HEK293 (cell line): ENCODE data around the gene APOE.

Experiments used
- ZNF274 ChIP-seq, 2 experiments: fragments of 200-500 bp in 1 of 2; fragments of 450-650 bp in 1 of 2; sonication (Bioruptor generic) in 1 of 2; formaldehyde crosslinking in 1 of 2; IDR thresholded peaks; 2 replicates each; pipeline versions ENCODE4 v1.5.1 to v1.6.1; 2014 to 2016; ENCODE audit warnings: borderline replicate concordance in 1 of 2, inconsistent platforms in 1 of 2, low read length in 1 of 2, missing biosample characterization in 1 of 2, missing genetic modification characterization in 1 of 2
- ZNF324 ChIP-seq: fragments of 450-650 bp; formaldehyde crosslinking; IDR thresholded peaks from 2 replicates; pipeline ENCODE4 v1.5.1; 2016; ENCODE audit warnings: missing biosample characterization, missing genetic modification characterization
- ZNF544 ChIP-seq: fragments of 450-650 bp; formaldehyde crosslinking; IDR thresholded peaks from 2 replicates; pipeline ENCODE4 v1.5.0; 2017; ENCODE audit warnings: missing biosample characterization, missing genetic modification characterization
- TF ChIP-seq, protein P1 (sequence below): fragments of 450-650 bp; formaldehyde crosslinking; IDR thresholded peaks from 2 replicates; pipeline ENCODE4 v1.5.1; 2016; ENCODE audit warnings: missing biosample characterization, missing genetic modification characterization

DNA sequence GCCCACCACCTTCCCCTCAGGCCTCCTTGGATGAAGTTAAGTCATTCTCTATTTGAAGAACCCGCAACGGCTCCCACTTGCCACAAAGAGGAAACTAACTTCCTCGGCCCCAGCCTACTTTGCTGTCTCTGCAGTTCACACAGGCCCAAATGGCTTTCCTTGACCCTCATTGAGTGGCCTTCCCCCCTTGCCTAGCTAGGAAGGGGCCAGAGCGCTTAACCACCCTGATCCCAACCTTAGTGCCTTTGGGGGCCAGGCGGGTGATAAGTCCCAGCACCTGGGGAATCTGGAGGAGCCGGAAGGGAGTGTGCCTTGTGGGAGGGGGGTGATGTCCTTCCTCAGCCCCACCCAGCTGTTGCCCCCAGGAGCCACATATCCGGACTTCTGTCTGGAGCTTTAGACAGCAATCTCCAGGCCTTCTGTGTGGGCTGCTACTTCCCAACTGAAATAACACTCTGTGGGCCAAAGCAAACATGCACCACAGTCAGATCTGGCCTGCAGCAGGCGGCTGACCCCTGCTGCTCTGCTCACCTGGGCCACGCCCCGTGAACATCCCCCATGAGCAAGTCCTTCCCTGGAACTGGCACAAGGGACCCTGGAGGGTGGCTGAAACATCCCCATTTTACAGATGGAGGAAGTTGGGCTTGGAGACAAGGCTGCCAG lies 49.0 kb upstream of the APOE start:
- TF ChIP-seq ZNF274 (IDR thresholded peaks at IDR 0.05; ENCODE audit: low read length) (no peak), ZNF274 (tag by site-specific recombination; IDR thresholded peaks at IDR 0.05; ENCODE audit: borderline replicate concordance) (no peak), ZNF544 (no peak), ZNF324 (no peak)
- TF ChIP-seq, protein P1, sequence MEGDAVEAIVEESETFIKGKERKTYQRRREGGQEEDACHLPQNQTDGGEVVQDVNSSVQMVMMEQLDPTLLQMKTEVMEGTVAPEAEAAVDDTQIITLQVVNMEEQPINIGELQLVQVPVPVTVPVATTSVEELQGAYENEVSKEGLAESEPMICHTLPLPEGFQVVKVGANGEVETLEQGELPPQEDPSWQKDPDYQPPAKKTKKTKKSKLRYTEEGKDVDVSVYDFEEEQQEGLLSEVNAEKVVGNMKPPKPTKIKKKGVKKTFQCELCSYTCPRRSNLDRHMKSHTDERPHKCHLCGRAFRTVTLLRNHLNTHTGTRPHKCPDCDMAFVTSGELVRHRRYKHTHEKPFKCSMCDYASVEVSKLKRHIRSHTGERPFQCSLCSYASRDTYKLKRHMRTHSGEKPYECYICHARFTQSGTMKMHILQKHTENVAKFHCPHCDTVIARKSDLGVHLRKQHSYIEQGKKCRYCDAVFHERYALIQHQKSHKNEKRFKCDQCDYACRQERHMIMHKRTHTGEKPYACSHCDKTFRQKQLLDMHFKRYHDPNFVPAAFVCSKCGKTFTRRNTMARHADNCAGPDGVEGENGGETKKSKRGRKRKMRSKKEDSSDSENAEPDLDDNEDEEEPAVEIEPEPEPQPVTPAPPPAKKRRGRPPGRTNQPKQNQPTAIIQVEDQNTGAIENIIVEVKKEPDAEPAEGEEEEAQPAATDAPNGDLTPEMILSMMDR = no peak
